GM10847 (cell line): ENCODE data around the gene LINS1.

Source experiments
- POLR2A ChIP-seq: IDR thresholded peaks from 2 replicates; pipeline ENCODE4 v1.6.1; 2011; ENCODE audit not compliant: insufficient read length; ENCODE audit errors: extremely low read depth

LINS1 gene

GRCh38 chr15:100537331-100537730, 64.7 kb downstream of the LINS1 start:
- no peak for TF ChIP-seq POLR2A

GRCh38 chr15:100536733-100537132, 65.3 kb downstream of the LINS1 start:
- no peak for TF ChIP-seq POLR2A

GRCh38 chr15:100533886-100534285, 68.1 kb downstream of the LINS1 start:
- TF ChIP-seq POLR2A: no peak

- TF ChIP-seq POLR2A: no peak
Measured at GRCh38 chr15:100531823-100532327, 70.1 kb downstream of the LINS1 start.

GRCh38 chr15:100531204-100531603, 70.8 kb downstream of the LINS1 start:
- TF ChIP-seq POLR2A: no peak

GRCh38 chr15:100529556-100529955, 72.4 kb downstream of the LINS1 start:
- TF ChIP-seq POLR2A: no peak

- no peak for TF ChIP-seq POLR2A
Measured at GRCh38 chr15:100528833-100529428, 73.1 kb downstream of the LINS1 start, which contains the start of gene CERS3. TSS of gene CERS3 (minus strand) at chr15:100528950. CDS start at chr15:100501849, 27,101 bp downstream.

GRCh38 chr15:100526027-100526481, 75.9 kb downstream of the LINS1 start:
- TF ChIP-seq POLR2A: no peak

GRCh38 chr15:100525436-100525835, 76.5 kb downstream of the LINS1 start:
- TF ChIP-seq POLR2A: no peak

GRCh38 chr15:100524326-100524725, 77.7 kb downstream of the LINS1 start:
- TF ChIP-seq POLR2A: no peak

- TF ChIP-seq POLR2A: no peak
Measured at GRCh38 chr15:100521907-100522306, 80.1 kb downstream of the LINS1 start.

GRCh38 chr15:100520132-100520921, 81.7 kb downstream of the LINS1 start:
- TF ChIP-seq POLR2A: no peak

GRCh38 chr15:100517846-100518245, 84.1 kb downstream of the LINS1 start:
- TF ChIP-seq POLR2A: no peak
